Epithelial cell of esophagus (primary cell): ENCODE measurements around the gene PHTF1.

Experiments used
- DNase-seq: peaks from one replicate; pipeline ENCODE4 v3.0.0; 2010; ENCODE audit warnings: low read depth
- H3K4me3 ChIP-seq: 2 replicates; pipeline ENCODE4 v1.5.1; 2011; ENCODE audit warnings: mild to moderate bottlenecking, low read length, control low read depth
- TF ChIP-seq, protein P1 (sequence below): IDR thresholded peaks from 2 replicates; pipeline ENCODE4 v1.5.1; 2011; ENCODE audit warnings: low read depth, mild to moderate bottlenecking, low read length, control low read depth, inconsistent platforms; ENCODE audit not compliant: insufficient read depth; ENCODE audit errors: missing control alignments

The PHTF1 gene

DNA sequence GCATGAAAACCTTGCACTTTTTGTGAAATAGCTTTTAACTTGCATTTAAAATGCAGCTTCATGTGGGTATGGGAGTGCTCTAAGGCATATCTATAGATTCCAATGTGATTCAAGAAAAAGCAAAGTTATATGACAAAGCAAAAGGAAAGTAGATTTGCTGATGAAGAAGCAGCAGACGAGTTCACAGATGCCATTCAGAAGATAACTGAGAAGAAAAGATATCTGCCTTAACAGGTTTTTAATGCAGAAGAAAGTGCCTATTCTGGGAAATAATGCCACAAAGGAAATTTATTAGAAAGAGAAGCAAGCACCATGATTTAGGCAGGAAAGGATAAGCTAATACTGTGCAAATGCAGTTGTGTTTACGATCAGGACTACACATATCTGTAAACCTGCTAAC, 68.1 kb downstream of the PHTF1 start:
- no peak overlapping the region for H3K4me3 ChIP-seq
- TF ChIP-seq, protein P1, sequence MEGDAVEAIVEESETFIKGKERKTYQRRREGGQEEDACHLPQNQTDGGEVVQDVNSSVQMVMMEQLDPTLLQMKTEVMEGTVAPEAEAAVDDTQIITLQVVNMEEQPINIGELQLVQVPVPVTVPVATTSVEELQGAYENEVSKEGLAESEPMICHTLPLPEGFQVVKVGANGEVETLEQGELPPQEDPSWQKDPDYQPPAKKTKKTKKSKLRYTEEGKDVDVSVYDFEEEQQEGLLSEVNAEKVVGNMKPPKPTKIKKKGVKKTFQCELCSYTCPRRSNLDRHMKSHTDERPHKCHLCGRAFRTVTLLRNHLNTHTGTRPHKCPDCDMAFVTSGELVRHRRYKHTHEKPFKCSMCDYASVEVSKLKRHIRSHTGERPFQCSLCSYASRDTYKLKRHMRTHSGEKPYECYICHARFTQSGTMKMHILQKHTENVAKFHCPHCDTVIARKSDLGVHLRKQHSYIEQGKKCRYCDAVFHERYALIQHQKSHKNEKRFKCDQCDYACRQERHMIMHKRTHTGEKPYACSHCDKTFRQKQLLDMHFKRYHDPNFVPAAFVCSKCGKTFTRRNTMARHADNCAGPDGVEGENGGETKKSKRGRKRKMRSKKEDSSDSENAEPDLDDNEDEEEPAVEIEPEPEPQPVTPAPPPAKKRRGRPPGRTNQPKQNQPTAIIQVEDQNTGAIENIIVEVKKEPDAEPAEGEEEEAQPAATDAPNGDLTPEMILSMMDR = no peak
- DNase-seq = no peak

DNA sequence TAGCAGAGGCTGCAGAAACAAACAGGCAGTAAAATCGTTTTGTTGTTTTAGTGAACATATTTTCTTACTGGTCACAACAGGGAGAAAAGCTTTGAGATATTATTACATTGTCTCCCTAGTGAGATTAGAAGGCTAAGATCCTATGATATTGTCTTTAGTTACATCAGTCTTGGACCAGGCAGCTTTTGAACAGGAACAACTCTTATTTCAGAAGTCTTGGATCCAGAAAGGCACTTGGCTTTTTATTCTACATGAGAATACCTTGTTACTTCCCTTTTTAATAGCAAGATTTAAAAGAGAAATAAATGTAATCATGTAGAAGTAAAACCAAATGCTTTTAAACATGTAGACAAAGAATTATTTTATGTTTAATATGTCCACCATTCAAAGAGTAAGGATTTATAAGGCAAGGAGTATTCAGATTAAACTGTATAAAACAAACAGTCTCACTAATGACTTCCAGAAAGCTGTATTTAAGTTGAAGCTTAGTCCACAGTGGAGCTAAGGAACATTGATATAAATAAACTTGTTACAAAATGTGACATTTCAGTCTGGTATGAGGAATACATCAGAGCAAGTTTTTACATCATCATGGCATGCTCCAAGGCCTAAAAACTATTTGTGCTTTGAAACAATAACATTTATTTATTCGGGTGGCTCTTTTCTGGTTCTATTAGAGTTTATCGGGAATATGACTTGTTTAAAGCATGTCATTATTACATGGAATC, 72.2 kb downstream of the PHTF1 start:
- DNase-seq = no peak
- TF ChIP-seq, protein P1 = no peak

DNA sequence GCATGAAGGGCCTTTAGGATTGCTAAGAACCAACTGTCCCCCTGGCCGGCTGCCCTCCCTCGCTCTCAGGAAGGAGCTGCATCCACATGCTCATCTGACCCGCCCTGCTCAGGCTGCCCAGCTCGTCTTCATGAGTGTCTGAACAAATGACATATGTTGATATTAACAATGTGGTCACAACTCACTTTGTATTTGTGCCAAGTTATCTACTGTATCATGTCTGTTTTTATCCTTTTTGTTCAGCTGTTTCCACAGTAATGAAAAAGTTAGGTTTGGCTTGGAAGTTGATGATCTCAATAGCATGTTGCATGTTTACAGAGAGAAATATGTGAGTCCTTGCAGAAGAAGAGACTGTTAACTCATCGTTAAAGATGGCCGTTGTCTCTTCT, 75.1 kb downstream of the PHTF1 start:
- H3K4me3 ChIP-seq = no peak overlapping the region
- TF ChIP-seq, protein P1 = no peak
- no peak for DNase-seq

More for the DNA sequence above, 72.2 kb downstream of the PHTF1 start:
- no peak overlapping the region for H3K4me3 ChIP-seq

DNA sequence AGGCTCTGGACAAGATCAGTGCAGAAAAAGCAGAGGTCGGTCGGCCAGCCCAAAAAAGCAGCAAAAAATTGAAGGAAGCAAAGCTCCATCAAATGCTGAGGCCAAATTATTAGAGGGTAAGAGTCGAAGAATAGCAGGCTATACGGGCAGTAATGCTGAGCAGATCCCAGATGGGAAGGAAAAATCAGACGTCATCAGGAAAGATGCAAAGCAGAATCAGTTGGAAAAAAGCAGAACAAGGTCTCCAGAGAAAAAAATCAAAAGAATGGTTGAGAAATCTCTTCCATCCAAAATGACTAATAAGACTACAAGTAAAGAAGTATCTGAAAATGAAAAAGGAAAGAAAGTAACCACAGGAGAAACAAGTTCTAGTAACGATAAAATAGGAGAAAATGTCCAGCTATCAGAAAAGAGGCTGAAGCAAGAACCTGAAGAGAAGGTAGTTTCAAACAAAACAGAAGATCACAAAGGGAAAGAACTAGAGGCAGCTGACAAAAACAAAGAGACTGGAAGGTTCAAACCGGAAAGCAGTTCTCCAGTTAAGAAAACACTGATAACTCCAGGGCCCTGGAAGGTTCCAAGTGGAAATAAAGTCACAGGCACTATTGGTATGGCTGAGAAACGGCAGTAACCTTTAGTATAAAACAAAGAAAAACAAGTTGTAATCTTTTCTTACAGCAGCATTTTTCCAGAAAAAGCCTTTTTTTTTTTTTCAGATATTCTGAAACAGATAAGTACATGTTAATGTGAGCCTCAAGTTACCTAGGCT, 75.7 kb downstream of the PHTF1 start:
- TF ChIP-seq, protein P1 = no peak
- no peak overlapping the region for H3K4me3 ChIP-seq
- DNase-seq = no peak

DNA sequence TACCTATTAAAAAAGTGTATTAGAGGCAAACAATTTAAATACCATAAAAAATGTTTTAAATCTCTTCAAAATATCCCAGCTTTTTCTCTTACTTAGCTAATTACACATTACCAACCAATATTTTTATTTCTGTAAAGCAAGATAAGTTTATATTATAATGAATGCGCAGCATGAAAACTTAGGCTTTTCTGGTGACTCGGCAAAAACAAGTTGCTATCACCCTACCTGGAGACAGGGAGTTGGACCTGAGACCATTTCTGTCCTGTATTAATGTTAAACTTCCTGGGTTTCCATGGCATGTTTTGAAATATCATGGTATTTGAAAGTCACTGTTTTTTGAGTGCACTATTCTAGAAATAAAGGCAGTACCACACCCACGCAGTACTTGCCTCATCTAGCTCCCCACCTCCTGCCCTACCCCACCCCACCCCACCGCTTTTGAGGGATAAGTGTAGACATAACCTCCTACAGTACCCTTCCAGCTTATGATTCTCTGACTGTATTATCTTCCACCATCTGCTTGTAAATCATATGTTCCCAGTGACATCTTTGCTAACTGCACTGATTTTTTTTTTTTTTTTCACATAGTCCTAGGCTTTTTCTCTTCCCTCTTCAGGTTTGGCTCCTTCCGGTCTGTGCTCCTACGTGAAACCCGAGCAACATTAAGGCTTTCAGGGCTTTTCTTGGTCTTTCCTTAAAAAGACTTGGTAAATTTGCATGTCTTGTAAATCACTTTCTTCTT, 77.5 kb downstream of the PHTF1 start:
- TF ChIP-seq, protein P1 = no peak
- no peak for DNase-seq
- H3K4me3 ChIP-seq = no peak overlapping the region

DNA sequence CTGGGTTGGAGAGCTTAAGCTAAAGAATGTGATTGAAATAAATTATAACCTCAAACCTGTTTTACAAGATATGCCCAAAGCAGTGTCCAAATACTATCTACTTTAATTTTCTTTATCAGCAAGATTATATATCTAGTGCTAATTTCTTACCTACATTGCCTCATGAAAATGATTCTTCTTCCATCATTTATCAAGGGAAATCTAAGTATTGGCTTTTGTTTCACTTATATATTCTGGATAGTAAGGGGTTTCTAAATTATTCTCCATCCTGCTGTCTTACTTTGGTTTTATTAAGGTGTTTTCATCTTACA, 81.2 kb downstream of the PHTF1 start:
- DNase-seq = no peak
- H3K4me3 ChIP-seq = no peak overlapping the region
- TF ChIP-seq, protein P1 = no peak
